Thymus (tissue), 11 donors: ENCODE data around the gene ITGAX. TPM values are rescaled to one million over a fixed set of nuclear protein-coding genes. Genes with fewer than 3 reads are reported as not detected.
A peak's percentile ranks its signal among the peaks of the same experiment; 100 is the strongest.

Experiments
- DNase-seq, 9 donors: peaks; one replicate each; pipeline ENCODE4 v3.0.0-alpha.2; 2013; ENCODE audit warnings: low spot score in 9 of 9, low read depth in 6 of 9, missing footprints in 1 of 9
- H3K27ac ChIP-seq, 2 donors: one replicate each; pipeline ENCODE4 v1.5.1; 2013; ENCODE audit warnings: control low read depth in 1 of 2, low read depth in 1 of 2, low read length in 1 of 2, mild to moderate bottlenecking in 1 of 2, moderate library complexity in 1 of 2
- H3K27me3 ChIP-seq, 2 donors: one replicate each; pipeline ENCODE4 v1.5.1; 2013; ENCODE audit warnings: low read length in 1 of 2; ENCODE audit not compliant: control insufficient read depth in 2 of 2, insufficient read depth in 1 of 2
- H3K36me3 ChIP-seq, 2 donors: one replicate each; pipeline ENCODE4 v1.5.1; 2013; ENCODE audit warnings: low read length in 1 of 2, mild to moderate bottlenecking in 1 of 2, moderate library complexity in 1 of 2; ENCODE audit not compliant: control insufficient read depth in 2 of 2, insufficient read depth in 2 of 2
- H3K4me1 ChIP-seq, 2 donors: one replicate each; pipeline ENCODE4 v1.5.1; 2013; ENCODE audit warnings: low read length in 2 of 2; ENCODE audit not compliant: control insufficient read depth in 2 of 2, insufficient read depth in 2 of 2
- H3K4me3 ChIP-seq, 2 donors: one replicate each; pipeline ENCODE4 v1.5.1; 2013; ENCODE audit warnings: low read length in 2 of 2, control low read depth in 1 of 2, mild to moderate bottlenecking in 1 of 2
- H3K9me3 ChIP-seq, 2 donors: one replicate each; pipeline ENCODE4 v1.5.1; 2013; ENCODE audit warnings: low read length in 1 of 2, mild to moderate bottlenecking in 1 of 2; ENCODE audit not compliant: control insufficient read depth in 2 of 2, insufficient read depth in 1 of 2
- WGBS: extraction: QIAGEN DNeasy Blood & Tissue Kit; methylation state at CpG from one replicate; pipeline ENCODE4 v1.1.7; 2013; 5-methylcytosine and 5-hydroxymethylcytosine counted together
- polyA plus RNA-seq: library from polyadenylated mRNA; stranded (reverse); fragments of 200-250 nt; gene quantifications from one replicate; pipeline ENCODE4 v1.2.3, GENCODE V29; 2013
- total RNA-seq: library from RNA; stranded (reverse); fragments of 120-200 nt; gene quantifications from one replicate; pipeline ENCODE4 v1.2.4, GENCODE V29; 2013
- donor health status: healthy.

ITGAX gene
- total and polyA plus RNA-seq, 2 donors: 3.5 to 15.5 TPM

DNA sequence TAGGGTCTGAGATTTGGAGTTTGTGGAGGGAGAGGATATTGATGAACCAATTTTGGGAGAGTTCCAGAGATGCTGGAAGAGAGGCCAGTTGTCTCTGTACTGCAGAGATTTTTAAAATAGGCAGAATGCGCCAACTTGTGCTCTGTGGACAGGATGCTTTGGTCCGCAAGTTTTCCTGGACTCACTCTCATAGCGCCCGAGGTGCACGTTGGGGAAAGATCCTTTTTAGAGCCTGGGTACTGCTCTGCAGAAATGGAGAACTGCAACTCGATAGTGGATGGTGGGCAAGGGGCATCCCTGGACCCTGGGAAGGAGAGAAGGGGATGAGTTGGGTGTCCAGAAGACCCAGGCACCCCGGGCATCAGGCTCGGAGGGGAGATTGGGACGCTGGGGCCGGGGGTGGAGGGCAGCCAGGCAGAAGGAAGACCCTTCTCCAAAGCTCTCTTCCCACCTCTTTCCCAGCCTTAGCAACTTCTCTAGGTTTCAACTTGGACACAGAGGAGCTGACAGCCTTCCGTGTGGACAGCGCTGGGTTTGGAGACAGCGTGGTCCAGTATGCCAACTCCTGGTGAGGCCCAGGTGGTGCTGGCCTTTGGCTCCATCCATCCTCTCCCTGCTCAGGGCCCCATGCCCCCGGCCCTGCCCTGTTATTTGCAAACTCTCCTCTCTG, 590 bp downstream of the ITGAX start:
- Histone ChIP-seq H3K9me3 (no peaks in the 10 kb centered on the region), H3K4me3 (no peak overlapping the region), H3K4me1 (peaks cover 0 to 12% of the 10 kb centered on the region in 2 donors), H3K36me3 (no peaks in the 10 kb centered on the region), H3K27ac (no peak overlapping the region), H3K27me3 (no peaks in the 10 kb centered on the region)
- WGBS: 89% methylated on average over 14 of the region's 14 CpGs
- DNase-seq: no peak

DNA sequence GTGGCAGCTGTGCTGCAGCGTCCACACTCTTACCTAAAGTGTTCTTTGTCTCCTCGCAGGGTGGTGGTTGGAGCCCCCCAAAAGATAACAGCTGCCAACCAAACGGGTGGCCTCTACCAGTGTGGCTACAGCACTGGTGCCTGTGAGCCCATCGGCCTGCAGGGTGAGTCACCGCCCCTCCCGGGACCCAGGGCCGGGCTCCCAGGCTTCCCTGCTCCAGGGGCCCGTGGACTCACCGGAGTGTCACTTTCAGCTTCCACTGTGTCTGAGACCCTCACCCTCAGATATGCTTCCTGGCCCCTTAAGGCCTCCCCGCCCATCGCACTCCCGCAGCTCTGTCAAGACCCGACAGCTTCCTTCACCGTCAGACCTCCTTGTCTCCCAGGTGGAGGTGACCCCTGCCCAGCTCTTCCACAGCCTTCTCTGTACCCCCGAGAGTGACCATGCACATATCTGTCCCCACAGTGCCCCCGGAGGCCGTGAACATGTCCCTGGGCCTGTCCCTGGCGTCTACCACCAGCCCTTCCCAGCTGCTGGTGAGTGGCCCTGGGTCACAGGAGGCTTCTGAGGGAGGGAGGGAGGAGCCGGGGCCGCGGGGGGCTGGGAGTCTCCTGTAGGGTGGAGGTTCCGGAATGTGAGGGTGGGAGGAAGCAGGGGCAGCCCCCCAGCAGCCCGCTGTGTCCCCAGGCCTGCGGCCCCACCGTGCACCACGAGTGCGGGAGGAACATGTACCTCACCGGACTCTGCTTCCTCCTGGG, 1.8 kb downstream of the ITGAX start:
- Histone ChIP-seq H3K36me3 (no peaks in the 10 kb centered on the region), H3K4me3 (no peak overlapping the region), H3K27ac (no peak overlapping the region), H3K9me3 (no peaks in the 10 kb centered on the region), H3K4me1 (peaks cover 0 to 12% of the 10 kb centered on the region in 2 donors), H3K27me3 (no peaks in the 10 kb centered on the region)
- no peak for DNase-seq
- WGBS: 68% methylated on average over 28 of the region's 28 CpGs

DNA sequence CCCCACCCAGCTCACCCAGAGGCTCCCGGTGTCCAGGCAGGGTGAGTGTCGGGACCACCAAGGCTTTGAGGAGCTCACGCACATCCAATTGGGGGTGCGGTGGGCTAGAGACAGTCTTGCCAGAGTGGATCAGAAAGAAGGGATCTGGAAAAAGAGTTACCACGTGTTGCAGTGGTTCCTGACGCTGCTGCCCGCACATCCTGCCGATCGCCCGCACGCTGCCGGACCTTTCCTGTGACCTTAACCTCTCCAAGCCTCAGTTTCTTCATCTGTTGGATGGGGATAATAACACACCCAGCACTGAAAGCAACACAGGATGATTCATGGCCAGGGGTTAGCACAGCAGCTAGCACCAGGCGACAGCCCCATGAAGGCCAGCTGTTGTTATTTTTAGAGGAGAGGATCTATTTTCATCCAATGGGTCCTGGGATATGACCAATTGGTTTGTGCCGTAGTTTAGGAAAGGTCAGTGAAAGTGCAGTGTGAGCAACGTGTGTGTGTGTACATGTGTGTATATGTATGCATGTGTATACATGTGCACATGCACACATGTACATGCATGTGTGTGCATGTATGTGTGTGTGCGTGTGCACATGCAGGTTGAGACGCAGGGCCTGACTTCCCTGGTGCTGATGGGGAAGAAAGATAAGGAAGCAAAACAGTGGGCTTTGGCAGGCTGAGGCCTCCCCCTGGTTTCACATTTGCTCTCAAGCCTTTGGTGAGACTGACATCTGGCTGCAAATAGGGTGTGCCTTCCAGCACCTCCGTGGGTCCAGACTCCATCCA, 2.5 kb downstream of the ITGAX start:
- DNase-seq: peak in 1 of 9 donors; percentile 32
- no peak overlapping the region for H3K4me3 ChIP-seq
- H3K4me1 ChIP-seq: peaks cover 0 to 12% of the 10 kb centered on the region in 2 donors
- no peaks in the 10 kb centered on the region for H3K27me3 ChIP-seq
- 76% methylated on average over 18 of the region's 18 CpGs for WGBS
- no peak overlapping the region for H3K27ac ChIP-seq
- H3K9me3 ChIP-seq: no peaks in the 10 kb centered on the region
- no peaks in the 10 kb centered on the region for H3K36me3 ChIP-seq

DNA sequence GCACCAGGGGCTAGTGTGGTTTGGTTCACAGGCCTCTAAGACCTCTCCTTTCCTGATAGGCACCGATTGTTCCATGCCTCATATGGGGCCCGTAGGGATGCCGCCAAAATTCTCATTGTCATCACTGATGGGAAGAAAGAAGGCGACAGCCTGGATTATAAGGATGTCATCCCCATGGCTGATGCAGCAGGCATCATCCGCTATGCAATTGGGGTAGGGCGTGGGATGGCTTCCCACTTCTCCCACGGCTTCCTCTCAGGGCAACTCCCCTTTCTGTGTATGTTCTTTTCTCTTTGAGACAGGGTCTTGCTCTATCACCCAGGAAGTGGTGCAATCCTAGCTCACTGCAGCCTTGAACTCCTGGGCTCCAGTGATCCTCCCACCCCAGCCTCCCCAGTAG, 5.3 kb downstream of the ITGAX start:
- no peak overlapping the region for H3K27ac ChIP-seq
- no peak for DNase-seq

DNA sequence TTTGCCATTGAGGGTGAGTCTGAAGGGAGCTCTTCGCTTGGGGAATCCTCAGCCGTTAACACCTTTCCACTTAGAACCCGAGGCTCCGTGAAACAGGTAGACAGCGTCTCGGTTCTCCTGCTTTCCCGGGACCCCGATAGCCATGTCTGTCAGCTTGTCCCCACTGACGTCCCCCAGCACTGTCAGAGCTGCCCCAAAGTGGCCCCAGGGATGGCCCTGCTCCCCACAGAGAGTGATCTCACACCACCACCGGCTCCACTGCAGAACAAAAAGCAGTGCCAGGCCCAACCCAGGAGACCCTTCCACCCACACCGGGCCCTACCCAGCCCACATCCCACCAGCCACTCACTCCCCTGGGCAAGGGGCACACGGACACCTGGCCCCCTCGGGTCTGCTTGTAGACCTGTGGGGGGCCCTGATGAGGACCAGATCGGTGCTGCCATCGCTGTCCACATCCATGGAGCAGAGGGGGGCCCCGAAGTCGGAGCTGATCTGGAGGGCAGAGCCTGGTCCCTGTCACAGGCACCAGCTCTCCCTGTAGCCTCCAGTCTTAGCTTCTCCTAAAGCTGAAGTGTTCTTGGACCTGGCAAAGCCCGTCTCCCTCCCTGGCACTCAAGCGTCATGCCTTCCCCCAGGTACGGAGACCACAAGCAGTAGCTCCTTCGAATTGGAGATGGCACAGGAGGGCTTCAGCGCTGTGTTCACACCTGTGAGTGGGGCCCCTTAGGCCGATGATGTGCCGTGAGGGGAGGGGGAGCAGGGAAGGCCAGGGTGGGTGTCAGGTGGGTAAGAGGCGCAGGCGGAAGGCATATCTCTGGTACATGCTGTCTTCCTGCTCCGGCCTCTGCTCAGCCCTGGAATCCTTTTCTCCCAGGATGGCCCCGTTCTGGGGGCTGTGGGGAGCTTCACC, 6.5 kb downstream of the ITGAX start:
- no peak for DNase-seq
- Histone ChIP-seq H3K36me3 (no peaks in the 10 kb centered on the region), H3K27me3 (no peaks in the 10 kb centered on the region), H3K27ac (no peak overlapping the region), H3K4me1 (peaks cover 0 to 4% of the 10 kb centered on the region in 2 donors), H3K4me3 (no peak overlapping the region), H3K9me3 (no peaks in the 10 kb centered on the region)
- 96% methylated on average over 28 of the region's 28 CpGs for WGBS

More for the DNA sequence above, 5.3 kb downstream of the ITGAX start:
- 94% methylated on average over 7 of the region's 7 CpGs for WGBS
- no peaks in the 10 kb centered on the region for H3K9me3 ChIP-seq
- no peak overlapping the region for H3K4me3 ChIP-seq
- peaks cover 0 to 4% of the 10 kb centered on the region in 2 donors for H3K4me1 ChIP-seq
- no peaks in the 10 kb centered on the region for H3K27me3 ChIP-seq
- no peaks in the 10 kb centered on the region for H3K36me3 ChIP-seq

DNA sequence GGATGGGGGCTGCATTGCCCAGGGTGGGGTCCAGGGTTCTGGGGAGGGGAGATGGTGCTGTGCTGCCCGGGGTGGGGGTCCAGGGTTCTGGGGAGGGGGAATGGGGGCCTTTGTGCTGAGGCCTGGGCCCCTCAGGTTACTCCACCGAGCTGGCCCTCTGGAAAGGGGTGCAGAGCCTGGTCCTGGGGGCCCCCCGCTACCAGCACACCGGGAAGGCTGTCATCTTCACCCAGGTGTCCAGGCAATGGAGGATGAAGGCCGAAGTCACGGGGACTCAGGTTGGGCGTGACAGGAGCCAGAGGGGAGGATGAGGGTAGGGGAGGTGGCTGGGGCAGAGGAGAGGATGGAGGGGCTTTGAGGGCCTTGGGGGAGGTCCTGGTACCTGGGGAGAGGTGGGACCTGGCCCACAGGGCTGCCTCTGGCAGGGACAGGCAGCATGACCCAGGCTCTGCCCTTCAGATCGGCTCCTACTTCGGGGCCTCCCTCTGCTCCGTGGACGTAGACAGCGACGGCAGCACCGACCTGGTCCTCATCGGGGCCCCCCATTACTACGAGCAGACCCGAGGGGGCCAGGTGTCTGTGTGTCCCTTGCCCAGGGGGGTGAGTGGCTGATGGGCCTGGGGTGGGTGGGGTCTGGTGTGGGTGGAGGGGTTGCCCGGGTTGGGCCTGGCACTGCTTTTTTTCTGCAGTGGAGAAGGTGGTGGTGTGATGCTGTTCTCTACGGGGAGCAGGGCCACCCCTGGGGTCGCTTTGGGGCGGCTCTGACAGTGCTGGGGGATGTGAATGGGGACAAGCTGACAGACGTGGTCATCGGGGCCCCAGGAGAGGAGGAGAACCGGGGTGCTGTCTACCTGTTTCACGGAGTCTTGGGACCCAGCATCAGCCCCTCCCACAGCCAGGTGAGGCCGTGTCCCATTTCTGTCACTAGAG, 7.8 kb downstream of the ITGAX start:
- H3K4me1 ChIP-seq: peaks cover 0 to 4% of the 10 kb centered on the region in 2 donors
- H3K36me3 ChIP-seq: no peaks in the 10 kb centered on the region
- no peak for DNase-seq
- no peaks in the 10 kb centered on the region for H3K27me3 ChIP-seq
- H3K27ac ChIP-seq: no peak overlapping the region
- no peaks in the 10 kb centered on the region for H3K9me3 ChIP-seq
- WGBS: 95% methylated on average over 26 of the region's 26 CpGs
- H3K4me3 ChIP-seq: no peak overlapping the region

DNA sequence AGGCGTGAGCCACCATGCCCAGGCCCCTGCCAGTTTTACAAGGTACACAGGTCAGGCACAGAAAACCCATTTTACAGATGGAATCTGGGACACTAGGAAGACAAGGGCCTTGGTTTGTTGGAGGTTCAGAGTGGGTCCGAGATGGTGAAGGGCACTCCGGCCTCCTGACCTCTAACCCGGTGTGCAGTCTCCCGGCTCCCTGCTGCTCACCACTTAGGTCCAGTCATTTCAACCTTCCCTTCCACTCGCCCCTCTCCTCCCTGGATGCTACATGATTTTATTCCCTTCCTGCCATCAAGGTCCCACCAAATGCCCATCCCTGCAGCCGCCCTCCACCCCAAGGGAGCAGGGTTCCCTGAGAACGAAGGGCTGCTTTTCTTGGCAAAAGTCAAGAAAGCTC, 8.7 kb downstream of the ITGAX start:
- 95% methylated on average over 8 of the region's 8 CpGs for WGBS
- no peaks in the 10 kb centered on the region for H3K27me3 ChIP-seq
- no peaks in the 10 kb centered on the region for H3K36me3 ChIP-seq
- no peaks in the 10 kb centered on the region for H3K4me1 ChIP-seq
- no peak overlapping the region for H3K4me3 ChIP-seq
- no peak overlapping the region for H3K27ac ChIP-seq
- no peak for DNase-seq
- no peaks in the 10 kb centered on the region for H3K9me3 ChIP-seq

DNA sequence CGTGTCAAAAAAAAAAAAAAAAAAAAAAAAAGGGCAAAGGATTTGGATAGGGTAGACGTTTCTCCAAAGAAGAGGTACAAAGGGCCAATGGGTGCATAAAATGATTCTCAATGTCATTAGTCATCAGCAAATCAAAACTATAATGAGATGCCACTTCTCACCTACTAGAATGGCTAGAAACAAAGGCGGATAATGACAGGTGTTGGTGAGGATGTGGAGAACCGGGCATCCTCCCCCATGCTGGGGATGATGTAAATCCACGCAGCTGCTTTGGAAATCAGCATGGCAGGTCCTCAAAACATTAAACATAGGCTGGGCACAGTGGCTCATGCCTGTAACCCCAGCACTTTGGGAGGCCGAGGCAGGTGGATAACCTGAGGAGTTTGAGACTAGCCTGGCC, 9.4 kb downstream of the ITGAX start:
- no peaks in the 10 kb centered on the region for H3K4me1 ChIP-seq
- H3K36me3 ChIP-seq: no peaks in the 10 kb centered on the region
- WGBS: 96% methylated on average over 6 of the region's 6 CpGs
- no peaks in the 10 kb centered on the region for H3K27me3 ChIP-seq
- DNase-seq: no peak
- no peak overlapping the region for H3K4me3 ChIP-seq
- no peak overlapping the region for H3K27ac ChIP-seq
- no peaks in the 10 kb centered on the region for H3K9me3 ChIP-seq
